ENCODE results near the gene CFAP74.

DNA sequence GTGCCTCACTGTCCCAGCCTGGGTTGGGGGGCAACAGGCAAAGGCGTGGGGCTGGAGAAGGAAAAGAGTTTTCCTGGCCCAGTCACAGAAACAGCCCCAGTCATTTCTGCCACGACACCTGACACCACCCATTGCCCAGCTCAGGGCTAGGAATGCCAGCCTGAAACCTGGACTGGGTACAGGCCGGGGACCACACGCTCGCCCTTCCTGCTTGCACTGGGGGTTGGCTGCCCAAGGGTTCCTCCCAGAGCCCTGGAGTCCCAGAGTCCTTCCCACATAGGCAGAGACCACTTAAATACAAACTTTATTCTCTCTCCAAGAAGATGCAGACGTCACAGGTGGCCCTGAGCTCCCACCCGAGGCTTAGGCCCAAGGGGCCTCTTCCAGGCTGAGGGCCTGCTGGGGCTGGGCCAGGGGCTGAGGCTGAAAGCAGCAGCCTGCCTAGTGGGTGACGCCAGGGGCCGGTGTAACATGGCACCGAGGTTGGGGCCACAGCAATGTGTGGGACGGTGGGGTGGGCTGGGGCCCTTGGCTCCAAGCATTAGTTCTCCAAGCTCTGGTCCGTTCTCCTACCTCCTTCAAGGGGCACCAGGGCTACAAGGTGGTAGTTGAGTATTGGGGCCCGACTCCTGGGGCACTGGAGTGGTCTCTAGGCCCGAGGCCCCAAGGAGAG, 86.1 kb downstream of the CFAP74 start:
- TF ChIP-seq, protein P1, sequence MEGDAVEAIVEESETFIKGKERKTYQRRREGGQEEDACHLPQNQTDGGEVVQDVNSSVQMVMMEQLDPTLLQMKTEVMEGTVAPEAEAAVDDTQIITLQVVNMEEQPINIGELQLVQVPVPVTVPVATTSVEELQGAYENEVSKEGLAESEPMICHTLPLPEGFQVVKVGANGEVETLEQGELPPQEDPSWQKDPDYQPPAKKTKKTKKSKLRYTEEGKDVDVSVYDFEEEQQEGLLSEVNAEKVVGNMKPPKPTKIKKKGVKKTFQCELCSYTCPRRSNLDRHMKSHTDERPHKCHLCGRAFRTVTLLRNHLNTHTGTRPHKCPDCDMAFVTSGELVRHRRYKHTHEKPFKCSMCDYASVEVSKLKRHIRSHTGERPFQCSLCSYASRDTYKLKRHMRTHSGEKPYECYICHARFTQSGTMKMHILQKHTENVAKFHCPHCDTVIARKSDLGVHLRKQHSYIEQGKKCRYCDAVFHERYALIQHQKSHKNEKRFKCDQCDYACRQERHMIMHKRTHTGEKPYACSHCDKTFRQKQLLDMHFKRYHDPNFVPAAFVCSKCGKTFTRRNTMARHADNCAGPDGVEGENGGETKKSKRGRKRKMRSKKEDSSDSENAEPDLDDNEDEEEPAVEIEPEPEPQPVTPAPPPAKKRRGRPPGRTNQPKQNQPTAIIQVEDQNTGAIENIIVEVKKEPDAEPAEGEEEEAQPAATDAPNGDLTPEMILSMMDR (IDR thresholded peaks at IDR 0.05) = no peak
- TF ChIP-seq POLR2A (IDR thresholded peaks at IDR 0.05) (no peak), POLR2AphosphoS5 (IDR thresholded peaks at IDR 0.05) (no peak)
